Measurements from ENCODE around the gene SAA2.
"Not testable (repeated sequence)": the region's sequence is repeated elsewhere in the genome, so short reads cannot be mapped to it uniquely, and the experiment has no call there.

The SAA2 gene

DNA sequence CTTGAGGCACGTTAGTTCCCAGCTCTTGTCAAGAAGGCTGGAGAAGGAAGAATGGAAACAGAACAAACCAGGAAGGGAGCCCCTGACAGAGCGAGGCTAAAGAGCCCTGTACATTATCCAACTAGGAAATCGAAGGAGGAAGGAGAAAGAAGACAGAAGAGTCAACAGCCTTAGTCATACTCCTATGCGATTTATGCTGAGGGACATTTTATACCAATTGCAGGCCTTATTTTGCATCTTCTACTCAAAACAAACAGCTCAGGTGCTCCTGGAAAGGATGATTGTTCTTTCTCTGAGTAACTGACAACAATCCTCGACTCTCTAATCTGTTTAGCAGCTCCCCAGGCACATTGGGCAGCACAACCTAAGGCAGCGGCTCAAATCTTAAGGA lies 1.3 kb downstream of the SAA2 start:
- not testable (repeated sequence) for DNase-seq

GRCh38 chr11:18246379-18247190 lies 1.9 kb downstream of the SAA2 start:
- DNase-seq: not testable (repeated sequence)

DNA sequence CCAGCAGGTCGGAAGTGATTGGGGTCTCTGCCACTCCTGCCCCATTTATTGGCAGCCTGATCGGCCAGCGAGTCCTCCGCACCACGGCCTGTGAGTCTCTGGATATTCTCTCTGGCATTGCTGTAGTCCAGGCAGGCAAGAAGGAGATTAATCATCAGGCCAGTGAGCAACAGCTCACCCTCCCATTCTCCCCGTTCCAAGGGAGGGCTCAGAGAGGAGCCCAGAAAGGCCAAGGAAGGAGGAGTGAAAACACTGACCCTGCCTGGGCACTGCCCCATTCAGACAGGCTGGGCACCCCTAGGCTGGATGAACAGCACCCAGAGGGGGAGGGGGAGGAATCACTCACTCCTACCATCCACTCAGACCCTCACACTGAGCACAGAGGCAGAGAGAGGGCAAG lies 3.1 kb downstream of the SAA2 start:
- no peak for DNase-seq

DNA sequence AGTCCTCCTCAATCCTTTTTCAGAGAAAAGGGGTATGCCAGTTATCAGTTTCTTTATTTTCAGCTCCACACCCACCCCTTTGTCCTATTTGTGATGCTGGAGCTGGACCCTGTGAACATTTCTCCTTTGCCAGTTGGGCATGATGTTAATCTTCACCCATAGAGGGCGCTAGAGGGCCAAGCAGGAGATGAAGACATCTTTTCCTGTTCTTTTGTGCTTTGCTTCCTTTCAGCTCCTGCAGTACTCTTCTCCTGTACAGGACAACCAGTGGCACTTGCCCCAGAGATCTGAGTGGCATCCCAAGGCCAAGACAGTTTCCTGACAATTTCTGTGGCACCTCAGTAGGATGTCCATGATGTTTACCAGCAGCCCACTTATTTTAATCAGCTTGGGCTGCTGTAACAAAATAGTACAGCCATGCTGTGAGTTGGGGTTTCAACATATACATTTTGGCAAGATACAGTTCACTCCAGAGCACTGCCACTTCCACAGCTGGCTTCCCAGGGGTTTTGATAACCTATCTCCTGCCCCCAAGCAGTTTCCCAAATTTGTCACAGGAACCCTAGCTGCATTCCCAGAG lies 4.6 kb downstream of the SAA2 start:
- peak; percentile 35 for DNase-seq

- DNase-seq: no peak
These were observed 8.8 kb downstream of the SAA2 start for GRCh38 chr11:18239655-18240054.

GRCh38 chr11:18236664-18237356 lies 11.7 kb downstream of the SAA2 start, which contains the start of gene SAA4:
Gene SAA4, minus strand, starts transcription at chr11:18236802. Its CDS starts 876 bp downstream, at chr11:18235926.
- no peak for DNase-seq

DNA sequence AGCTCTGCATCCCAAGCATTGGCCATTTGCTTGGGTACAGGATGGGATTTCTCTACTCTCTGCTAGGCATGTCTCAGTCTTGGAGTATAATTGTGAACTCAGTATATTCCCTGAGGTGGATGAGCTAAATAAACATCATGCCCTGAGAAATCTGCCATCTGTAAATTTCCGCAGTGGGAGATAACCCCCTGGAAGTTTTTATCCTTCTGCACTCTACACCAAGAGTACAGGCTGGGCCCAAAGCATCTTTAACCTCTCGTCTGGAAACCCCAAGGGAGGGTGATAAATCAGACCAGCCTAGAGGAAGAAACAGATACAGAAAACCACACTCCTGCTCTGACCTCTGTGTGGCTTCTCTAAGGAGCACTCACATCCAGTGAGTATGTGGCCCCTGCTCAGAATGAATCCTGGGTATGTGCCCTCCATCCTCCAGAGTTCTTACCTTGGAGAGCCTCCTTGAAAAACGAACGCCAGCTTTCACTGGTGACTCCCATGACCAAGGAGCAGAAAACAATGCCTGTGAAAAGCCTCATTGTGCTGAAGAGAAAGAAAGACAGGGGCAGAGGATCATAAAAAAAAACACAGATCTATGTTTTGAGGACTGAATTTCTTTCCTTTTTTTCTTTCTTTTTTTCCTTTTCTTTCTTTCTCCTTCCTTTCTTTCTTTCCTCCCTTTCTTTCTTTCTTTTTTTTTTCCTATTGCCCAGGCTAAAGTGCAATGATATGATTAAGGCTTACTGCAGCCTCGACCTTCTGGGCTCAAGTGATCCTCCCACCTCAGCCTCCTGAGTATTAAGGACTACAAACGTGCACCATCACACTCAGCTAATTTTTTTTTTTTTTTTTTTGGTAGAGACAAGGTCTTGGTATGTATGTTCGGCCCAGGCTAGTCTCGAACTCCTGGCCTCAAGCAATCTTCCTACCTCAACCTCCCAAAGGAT lies 12.8 kb downstream of the SAA2 start:
- no peak for DNase-seq

GRCh38 chr11:18233912-18234311 lies 14.6 kb downstream of the SAA2 start:
- no peak for DNase-seq

DNA sequence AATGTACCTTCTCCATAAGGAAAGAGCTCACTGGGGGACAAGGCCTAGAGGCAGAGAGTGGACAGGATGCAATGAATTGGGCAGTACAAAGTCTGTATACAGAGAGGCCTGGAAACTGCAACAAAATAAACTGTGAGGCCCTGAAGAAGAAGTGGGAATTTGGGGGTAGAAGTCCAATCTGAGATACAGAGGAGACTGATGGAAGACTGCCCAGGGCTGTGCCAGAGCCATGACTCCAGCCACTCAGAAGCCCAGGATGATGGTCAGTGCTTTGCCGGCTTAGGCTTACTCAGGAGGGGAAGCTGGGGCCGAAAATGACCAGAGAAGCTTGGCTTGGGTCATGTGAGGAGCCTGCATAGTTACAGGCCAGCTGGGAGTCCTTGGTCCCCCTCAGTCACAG lies 17.6 kb downstream of the SAA2 start:
- no peak for DNase-seq

- DNase-seq: no peak
These were observed 19.0 kb downstream of the SAA2 start for GRCh38 chr11:18229501-18229900.

- peak; percentile 7 for DNase-seq
These were observed 22.6 kb downstream of the SAA2 start for GRCh38 chr11:18225913-18226312.

GRCh38 chr11:18223591-18224387 lies 24.7 kb downstream of the SAA2 start:
- DNase-seq: no peak

- DNase-seq: no peak
These were observed 25.6 kb downstream of the SAA2 start for GRCh38 chr11:18222814-18223421.

GRCh38 chr11:18221274-18221876 lies 27.1 kb downstream of the SAA2 start:
- no peak for DNase-seq

DNA sequence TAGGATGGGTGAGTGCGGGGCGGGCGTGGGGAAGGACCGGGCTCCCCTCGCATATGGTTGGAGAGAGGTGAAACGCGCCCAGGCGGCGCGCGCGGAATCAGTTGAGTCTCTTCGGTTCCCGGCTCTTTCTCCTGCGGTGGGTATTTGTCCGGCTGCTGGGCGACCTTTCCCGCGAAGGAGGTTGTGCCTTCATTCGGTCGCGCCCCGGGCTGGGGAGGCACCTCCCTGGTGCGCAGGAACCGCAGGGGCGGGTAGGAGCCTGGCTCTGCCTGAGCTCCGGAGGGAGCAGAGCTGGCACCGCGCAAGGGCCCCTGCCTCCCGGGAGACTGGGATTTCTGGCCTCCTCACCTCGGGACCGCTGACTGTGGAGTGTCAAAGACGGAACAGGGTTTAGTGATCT lies 39.4 kb downstream of the SAA2 start:
- no peak for DNase-seq

DNA sequence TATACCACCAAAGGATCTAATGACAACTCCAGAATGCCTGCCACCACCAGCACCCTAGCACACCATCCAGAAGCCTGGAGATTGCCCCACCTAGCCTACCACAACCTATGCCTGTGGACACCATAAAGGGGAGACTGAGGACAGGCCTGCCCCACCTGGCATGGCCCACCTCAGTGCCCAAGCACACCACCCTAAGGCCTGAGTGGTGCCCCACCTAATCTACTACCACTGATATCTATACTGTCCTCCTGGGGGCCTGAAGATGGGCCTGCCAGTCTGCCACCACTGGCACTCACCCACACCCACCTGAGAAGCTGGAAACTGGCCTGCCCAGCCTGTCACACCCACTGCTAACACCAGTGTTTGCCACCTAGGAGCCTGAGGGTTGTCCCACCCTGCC lies 43.7 kb downstream of the SAA2 start:
- no peak for DNase-seq

DNA sequence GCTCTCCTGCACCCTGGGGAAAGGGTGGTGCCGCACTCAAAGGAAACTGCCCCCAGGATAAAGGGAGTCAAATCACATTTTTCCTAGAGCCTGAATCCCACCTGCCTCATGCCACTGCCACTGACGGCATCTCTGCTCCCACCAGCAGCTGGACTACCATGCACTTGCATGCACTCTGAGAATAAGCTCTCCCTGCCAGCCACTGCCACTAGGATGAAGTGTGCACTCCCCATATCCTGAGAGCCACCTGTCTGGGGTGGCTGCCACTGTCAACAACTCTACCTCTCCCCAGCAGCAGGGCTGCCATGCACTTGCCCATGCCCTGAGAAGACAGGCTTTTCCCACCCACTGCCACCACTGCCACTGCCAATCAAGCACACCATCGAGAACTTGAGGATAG lies 44.2 kb downstream of the SAA2 start:
- DNase-seq: no peak

- DNase-seq: no peak
These were observed 44.7 kb downstream of the SAA2 start for GRCh38 chr11:18203723-18204122.

- DNase-seq: not testable (repeated sequence)
These were observed 50.7 kb downstream of the SAA2 start for GRCh38 chr11:18197738-18198137.

GRCh38 chr11:18196532-18196931 lies 51.9 kb downstream of the SAA2 start:
- no peak for DNase-seq
